ACC112 (cell line): Measurements from ENCODE around the gene TSSK2.

Experiments used
- H2AFZ ChIP-seq: fragments of 200-600 bp; sonication (generic); one replicate; pipeline ENCODE4 v1.6.0; 2017; ENCODE audit warnings: antibody characterized with exemption, low read length; ENCODE audit not compliant: unreplicated experiment
- H3K27ac ChIP-seq: fragments of 200-600 bp; sonication (generic); 2 replicates; pipeline ENCODE4 v1.5.1; 2014; ENCODE audit warnings: low read depth, mild to moderate bottlenecking, antibody characterized with exemption, low read length, moderate library complexity
- H3K27me3 ChIP-seq: fragments of 200-600 bp; sonication (generic); 2 replicates; pipeline ENCODE4 v1.6.1; 2014; ENCODE audit warnings: mild to moderate bottlenecking, antibody characterized with exemption, low read length, moderate library complexity, mixed read lengths; ENCODE audit not compliant: insufficient read depth
- H3K36me3 ChIP-seq: fragments of 200-600 bp; sonication (generic); 2 replicates; pipeline ENCODE4 v1.6.1; 2016; ENCODE audit warnings: mild to moderate bottlenecking, antibody characterized with exemption, low read length, moderate library complexity, mixed read lengths; ENCODE audit not compliant: insufficient read depth
- H3K4me1 ChIP-seq: fragments of 200-600 bp; sonication (generic); one replicate; pipeline ENCODE4 v1.6.1; 2016; ENCODE audit warnings: low read length, mixed read lengths; ENCODE audit not compliant: insufficient read depth, unreplicated experiment, control insufficient read depth
- H3K4me3 ChIP-seq: fragments of 200-600 bp; sonication (generic); 2 replicates; pipeline ENCODE4 v1.5.1; 2014; ENCODE audit warnings: mild to moderate bottlenecking, low read depth, low read length
- H3K79me2 ChIP-seq: fragments of 200-600 bp; sonication (generic); one replicate; pipeline ENCODE4 v1.6.0; 2016; ENCODE audit warnings: low read length; ENCODE audit not compliant: control insufficient read depth, unreplicated experiment, insufficient read depth

TSSK2 gene

GRCh38 chr22:19115628-19116027 is 15.5 kb upstream of the TSSK2 start:
- Histone ChIP-seq H3K4me1 (peaks cover under 1% of the 10 kb centered on the region), H3K27ac (no peak overlapping the region), H3K79me2 (peaks cover 68% of the 10 kb centered on the region)

GRCh38 chr22:19117111-19117512 is 14.0 kb upstream of the TSSK2 start:
- no peak overlapping the region for H3K4me3 ChIP-seq
- peaks cover 5% of the 10 kb centered on the region for H3K4me1 ChIP-seq
- H2AFZ ChIP-seq = no peak overlapping the region
- no peak overlapping the region for H3K27ac ChIP-seq
- no peaks in the 10 kb centered on the region for H3K27me3 ChIP-seq
- no peaks in the 10 kb centered on the region for H3K36me3 ChIP-seq
- H3K79me2 ChIP-seq = peaks cover 77% of the 10 kb centered on the region

More at GRCh38 chr22:19115628-19116027, 15.5 kb upstream of the TSSK2 start:
- H2AFZ ChIP-seq = no peak overlapping the region
- H3K36me3 ChIP-seq = no peaks in the 10 kb centered on the region
- H3K27me3 ChIP-seq = no peaks in the 10 kb centered on the region
- no peak overlapping the region for H3K4me3 ChIP-seq

- H3K27ac ChIP-seq = no peak overlapping the region
- no peak overlapping the region for H3K4me3 ChIP-seq
- peaks cover 71% of the 10 kb centered on the region for H3K79me2 ChIP-seq
- no peaks in the 10 kb centered on the region for H3K27me3 ChIP-seq
- H2AFZ ChIP-seq = no peak overlapping the region
- H3K36me3 ChIP-seq = no peaks in the 10 kb centered on the region
- H3K4me1 ChIP-seq = peaks cover 5% of the 10 kb centered on the region
Observed at GRCh38 chr22:19118329-19118880, 12.7 kb upstream of the TSSK2 start.

- no peak overlapping the region for H2AFZ ChIP-seq
- H3K79me2 ChIP-seq = peaks cover 66% of the 10 kb centered on the region
- H3K36me3 ChIP-seq = no peaks in the 10 kb centered on the region
- H3K27me3 ChIP-seq = no peaks in the 10 kb centered on the region
- H3K27ac ChIP-seq = no peak overlapping the region
- peaks cover 5% of the 10 kb centered on the region for H3K4me1 ChIP-seq
- no peak overlapping the region; the same call in 1 of the 2 replicates for H3K4me3 ChIP-seq
Observed at GRCh38 chr22:19119949-19120348, 11.2 kb upstream of the TSSK2 start.

GRCh38 chr22:19120829-19121630 is 10.1 kb upstream of the TSSK2 start:
- no peaks in the 10 kb centered on the region for H3K27me3 ChIP-seq
- H3K79me2 ChIP-seq = peaks cover 56% of the 10 kb centered on the region
- H3K4me1 ChIP-seq = peaks cover 5% of the 10 kb centered on the region
- H3K36me3 ChIP-seq = no peaks in the 10 kb centered on the region
- no peak overlapping the region for H3K27ac ChIP-seq
- H2AFZ ChIP-seq = no peak overlapping the region
- H3K4me3 ChIP-seq = peak overlapping the region; percentile 97

GRCh38 chr22:19121631-19122142 is 9.4 kb upstream of the TSSK2 start:
- Histone ChIP-seq H2AFZ (peak overlapping the region; percentile 97), H3K4me1 (peaks cover 5% of the 10 kb centered on the region)

GRCh38 chr22:19122143-19122751 is 8.9 kb upstream of the TSSK2 start, which contains the start of gene DGCR2:
DGCR2 (minus strand) TSS chr22:19122412; CDS start chr22:19122206, 206 bp downstream.
- Histone ChIP-seq H2AFZ (peak within 1 kb of the TSS; percentile 97), H3K4me1 (peaks cover 5% of the 10 kb centered on the region), H3K4me3 (peak within 1 kb of the TSS; percentile 97), H3K27me3 (no peaks in the 10 kb centered on the region), H3K79me2 (peaks cover 44% of the 10 kb centered on the region), H3K27ac (no peak within 1 kb of the TSS), H3K36me3 (no peaks in the 10 kb centered on the region)

More at GRCh38 chr22:19121631-19122142, 9.4 kb upstream of the TSSK2 start:
- Histone ChIP-seq H3K79me2 (peaks cover 49% of the 10 kb centered on the region), H3K27me3 (no peaks in the 10 kb centered on the region), H3K36me3 (no peaks in the 10 kb centered on the region), H3K27ac (no peak overlapping the region), H3K4me3 (peak overlapping the region; percentile 97)

- H2AFZ ChIP-seq = peak overlapping the region; percentile 75
- peak overlapping the region; percentile 97 for H3K4me3 ChIP-seq
- H3K4me1 ChIP-seq = peaks cover 5% of the 10 kb centered on the region
- H3K27ac ChIP-seq = no peak overlapping the region
- H3K27me3 ChIP-seq = no peaks in the 10 kb centered on the region
- H3K79me2 ChIP-seq = peaks cover 38% of the 10 kb centered on the region
- no peaks in the 10 kb centered on the region for H3K36me3 ChIP-seq
Observed at GRCh38 chr22:19122752-19123492, 8.2 kb upstream of the TSSK2 start.

GRCh38 chr22:19123936-19124335 is 7.2 kb upstream of the TSSK2 start:
- no peak overlapping the region for H3K27ac ChIP-seq
- H3K4me1 ChIP-seq = peaks cover 5% of the 10 kb centered on the region
- no peak overlapping the region for H3K4me3 ChIP-seq
- no peaks in the 10 kb centered on the region for H3K27me3 ChIP-seq
- H2AFZ ChIP-seq = no peak overlapping the region
- H3K36me3 ChIP-seq = no peaks in the 10 kb centered on the region
- peaks cover 29% of the 10 kb centered on the region for H3K79me2 ChIP-seq

- Histone ChIP-seq H3K79me2 (peaks cover 26% of the 10 kb centered on the region), H2AFZ (no peak overlapping the region), H3K27ac (no peak overlapping the region), H3K27me3 (no peaks in the 10 kb centered on the region), H3K4me3 (no peak overlapping the region), H3K36me3 (no peaks in the 10 kb centered on the region), H3K4me1 (peaks cover 5% of the 10 kb centered on the region)
Observed at GRCh38 chr22:19124377-19124776, 6.7 kb upstream of the TSSK2 start.
